Endothelial cell of umbilical vein (primary cell): ENCODE measurements around the gene CROT. TPM values are rescaled to one million over a fixed set of nuclear protein-coding genes. Genes with fewer than 3 reads are reported as not detected.

Source experiments
- BruUV-seq: library from RNA; stranded (reverse); fragments of 400-500 nt; replicated peaks from 2 replicates; lab custom pipeline; 2021; lab: Mats Ljungman, UMichigan
- CTCF ChIA-PET: fragments of 300-600, 350-600 bp; sonication (Branson Sonifier 250); formaldehyde crosslinking; loops from one replicate; lab custom pipeline; 2021; ENCODE audit warnings: antibody characterized with exemption, inconsistent platforms; lab: Charles Lee
- POLR2A ChIA-PET: fragments of 300-600, 350-600 bp; sonication (Branson Sonifier 250); formaldehyde crosslinking; loops from one replicate; lab custom pipeline; 2021; ENCODE audit warnings: antibody characterized with exemption, inconsistent platforms; lab: Charles Lee
- DNase-seq: peaks from one replicate; pipeline ENCODE4 v3.0.0-alpha.2; 2011; ENCODE audit warnings: low read depth, low spot score
- FAIRE-seq: peaks from 2 replicates; lab custom pipeline; 2011; peaks lifted over from hg19 to GRCh38; lab: Jason Lieb, UNC
- H2AFZ ChIP-seq: 2 replicates; pipeline ENCODE4 v1.6.0; 2012; ENCODE audit warnings: low read depth, low read length, control low read depth, inconsistent platforms
- H3K27ac ChIP-seq: 2 replicates; pipeline ENCODE4 v1.5.1; 2011; ENCODE audit warnings: low read depth, mild to moderate bottlenecking, control low read depth, low read length, moderate library complexity; ENCODE audit not compliant: insufficient read depth
- H3K27me3 ChIP-seq, 2 experiments: 2 replicates each; pipeline versions ENCODE4 v1.6.0 to v1.6.1; 2011; ENCODE audit warnings: low read length in 2 of 2, mixed read lengths in 1 of 2; ENCODE audit not compliant: control insufficient read depth in 2 of 2, insufficient read depth in 2 of 2
- H3K36me3 ChIP-seq, 2 experiments: 2 replicates in 1 of 2; 3 replicates in 1 of 2; pipeline ENCODE4 v1.5.1; 2011; ENCODE audit warnings: low read length in 2 of 2, mild to moderate bottlenecking in 1 of 2, moderate library complexity in 1 of 2; ENCODE audit not compliant: control insufficient read depth in 2 of 2, insufficient read depth in 2 of 2; ENCODE audit errors: extremely low read depth in 1 of 2
- H3K4me1 ChIP-seq: 3 replicates; pipeline ENCODE4 v1.5.1; 2011; ENCODE audit warnings: mild to moderate bottlenecking, low read length; ENCODE audit not compliant: control insufficient read depth, insufficient read depth; ENCODE audit errors: extremely low read depth
- H3K4me2 ChIP-seq: 2 replicates; pipeline ENCODE4 v1.6.1; 2011; ENCODE audit warnings: low read length, control low read depth, mixed read lengths; ENCODE audit not compliant: insufficient read depth
- H3K4me3 ChIP-seq, 3 experiments: fragments of 200-600 bp in 1 of 3; sonication (generic), shearing (Covaris generic) in 1 of 3; replicated peaks in 1 of 3; 2 replicates each; pipeline ENCODE4 v1.5.1; 2011 to 2016; ENCODE audit warnings: control low read depth in 3 of 3, low read length in 3 of 3, mild to moderate bottlenecking in 2 of 3, inconsistent platforms in 1 of 3, low read depth in 1 of 3, moderate library complexity in 1 of 3; ENCODE audit not compliant: insufficient read depth in 1 of 3
- H3K79me2 ChIP-seq: 2 replicates; pipeline ENCODE4 v1.6.0; 2012; ENCODE audit warnings: low read length, inconsistent platforms; ENCODE audit not compliant: control insufficient read depth, insufficient read depth
- H3K9ac ChIP-seq: replicated peaks from 2 replicates; pipeline ENCODE3; 2011; ENCODE audit warnings: low read length, control low read depth; ENCODE audit not compliant: insufficient read depth; ENCODE audit errors: extremely low read depth
- H3K9me1 ChIP-seq: replicated peaks from 3 replicates; pipeline ENCODE4 v1.6.0; 2011; ENCODE audit warnings: mild to moderate bottlenecking, low read length; ENCODE audit not compliant: control insufficient read depth, insufficient read depth; ENCODE audit errors: extremely low read depth
- H3K9me3 ChIP-seq: replicated peaks from 2 replicates; pipeline ENCODE4 v1.5.1; 2012; ENCODE audit warnings: low read length, inconsistent platforms; ENCODE audit not compliant: control insufficient read depth, insufficient read depth
- H4K20me1 ChIP-seq: replicated peaks from 2 replicates; pipeline ENCODE3; 2011; ENCODE audit warnings: mild to moderate bottlenecking, low read length; ENCODE audit not compliant: control insufficient read depth, insufficient read depth; ENCODE audit errors: extremely low read depth
- CTCF ChIP-seq, 2 donors: IDR thresholded peaks; 1 replicate in 1 of 2; 2 replicates in 1 of 2; pipeline ENCODE4 v1.5.1; 2011; ENCODE audit warnings: low read length in 2 of 2, mild to moderate bottlenecking in 2 of 2, moderate library complexity in 2 of 2, control low read depth in 1 of 2, inconsistent platforms in 1 of 2, low read depth in 1 of 2; ENCODE audit not compliant: insufficient read depth in 1 of 2; ENCODE audit errors: extremely low read depth in 1 of 2
- EZH2 ChIP-seq: IDR thresholded peaks from 2 replicates; pipeline ENCODE4 v1.6.1; 2012; ENCODE audit warnings: borderline replicate concordance, low read depth, mild to moderate bottlenecking, moderate library complexity, low read length, inconsistent platforms; ENCODE audit not compliant: severe bottlenecking
- FOS ChIP-seq: IDR thresholded peaks from 2 replicates; pipeline ENCODE4 v1.6.1; 2011; ENCODE audit warnings: mild to moderate bottlenecking, low read length, moderate library complexity, borderline replicate concordance; ENCODE audit not compliant: insufficient read depth
- GATA2 ChIP-seq: IDR thresholded peaks from 2 replicates; pipeline ENCODE4 v1.7.0; 2011; ENCODE audit warnings: low read depth, mild to moderate bottlenecking, moderate library complexity, mixed read lengths, low read length; ENCODE audit not compliant: insufficient read length, insufficient read depth
- JUN ChIP-seq: IDR thresholded peaks from 2 replicates; pipeline ENCODE4 v1.6.1; 2011; ENCODE audit warnings: borderline replicate concordance, low read depth; ENCODE audit not compliant: insufficient read length, insufficient read depth
- MYC ChIP-seq: IDR thresholded peaks from one replicate; pipeline ENCODE4 v1.6.1; 2011; ENCODE audit warnings: mild to moderate bottlenecking, low read depth, low read length
- POLR2A ChIP-seq: IDR thresholded peaks from 2 replicates; pipeline ENCODE4 v1.6.1; 2012; ENCODE audit warnings: low read depth, mild to moderate bottlenecking, control low read depth, low read length
- POLR2AphosphoS5 ChIP-seq: IDR thresholded peaks from 2 replicates; pipeline ENCODE4 v1.6.1; 2012; ENCODE audit warnings: low read depth, mild to moderate bottlenecking, control low read depth, low read length, moderate library complexity; ENCODE audit not compliant: insufficient read depth
- dilution Hi-C: fragments of 300-500 bp; cut with MboI; formaldehyde crosslinking; loops from one replicate; pipeline ENCODE4 v1.15.0; 2019; ENCODE audit warnings: low sequenced_read_pairs; ENCODE audit not compliant: extremely low pct_ligation_motif_present
- intact Hi-C: fragments of 100-400 bp; cut with micrococcal nuclease; formaldehyde crosslinking; loops from one replicate; pipeline ENCODE4 v1.10.0; 2022
- polyA plus RNA-seq, 4 experiments: library from polyadenylated mRNA; depleted of rRNA in 3 of 4; stranded (reverse) in 3 of 4; unstranded in 1 of 4; fragments of >200 nt; gene quantifications; 2 replicates each; pipeline versions ENCODE4 v1.2.1 to v1.2.3, GENCODE V29; 2011 to 2012; ENCODE audit warnings: missing spikeins in 1 of 4
- total RNA-seq: library from RNA; stranded (reverse); gene quantifications from 2 replicates; pipeline ENCODE4 v1.2.3, GENCODE V29; 2021

The CROT gene
- total and polyA plus RNA-seq, 2 donors (not counting 3 experiments of a cell fraction or from before 2014, with no cell fraction given), result 3.3 to 6.6 TPM

GRCh38 chr7:87310790-87311419 is 34.6 kb upstream of the CROT start:
- Histone ChIP-seq H3K36me3 (no peaks in the 10 kb centered on the region), H3K9me1 (no peaks in the 10 kb centered on the region), H4K20me1 (no peaks in the 10 kb centered on the region), H3K27ac (no peak overlapping the region), H3K4me2 (no peak overlapping the region), H3K4me1 (no peaks in the 10 kb centered on the region), H3K4me3 (no peak overlapping the region), H3K79me2 (no peaks in the 10 kb centered on the region), H3K9me3 (no peaks in the 10 kb centered on the region), H3K9ac (no peak overlapping the region), H2AFZ (no peak overlapping the region), H3K27me3 (no peaks in the 10 kb centered on the region)
- intact Hi-C loops (loop anchor here (5.0 kb wide), 1 partner anchor 311 kb away; no protein-coding TSS in a partner anchor), dilution Hi-C loops (loop anchor here (25.0 kb wide), 1 partner anchor 101 kb away; no protein-coding TSS in a partner anchor)
- no TSS peak for BruUV-seq
- TF ChIP-seq MYC (no peak), POLR2AphosphoS5 (no peak), FOS (no peak), GATA2 (no peak), POLR2A (no peak), JUN (no peak), CTCF (IDR thresholded peaks at IDR 0.05; ENCODE audit: extremely low read depth in 1 of 2, insufficient read depth in 1 of 2, low read depth in 1 of 2, low read length in 2 of 2) (no peak), EZH2 (no peak)
- ChIA-PET CTCF (interaction anchor here (10.2 kb wide), 1 partner anchor 105 kb away, joined by 299 read pairs; no protein-coding TSS in a partner anchor), POLR2A (no interaction called here)
- no peak for FAIRE-seq
- no peak for DNase-seq
